ENCODE measurements around the gene KDM2B.

GRCh38 chr12:121505513-121505912 is 75.3 kb downstream of the KDM2B start:
- no peak for TF ChIP-seq CTCF (IDR thresholded peaks at IDR 0.05; ENCODE audit: low read length)
- no peak for TF ChIP-seq EZH2phosphoT487 (IDR thresholded peaks at IDR 0.05; ENCODE audit: low read length)

All from MM.1S (cell line).